Measurements from ENCODE around the gene SLC25A47.

DNA sequence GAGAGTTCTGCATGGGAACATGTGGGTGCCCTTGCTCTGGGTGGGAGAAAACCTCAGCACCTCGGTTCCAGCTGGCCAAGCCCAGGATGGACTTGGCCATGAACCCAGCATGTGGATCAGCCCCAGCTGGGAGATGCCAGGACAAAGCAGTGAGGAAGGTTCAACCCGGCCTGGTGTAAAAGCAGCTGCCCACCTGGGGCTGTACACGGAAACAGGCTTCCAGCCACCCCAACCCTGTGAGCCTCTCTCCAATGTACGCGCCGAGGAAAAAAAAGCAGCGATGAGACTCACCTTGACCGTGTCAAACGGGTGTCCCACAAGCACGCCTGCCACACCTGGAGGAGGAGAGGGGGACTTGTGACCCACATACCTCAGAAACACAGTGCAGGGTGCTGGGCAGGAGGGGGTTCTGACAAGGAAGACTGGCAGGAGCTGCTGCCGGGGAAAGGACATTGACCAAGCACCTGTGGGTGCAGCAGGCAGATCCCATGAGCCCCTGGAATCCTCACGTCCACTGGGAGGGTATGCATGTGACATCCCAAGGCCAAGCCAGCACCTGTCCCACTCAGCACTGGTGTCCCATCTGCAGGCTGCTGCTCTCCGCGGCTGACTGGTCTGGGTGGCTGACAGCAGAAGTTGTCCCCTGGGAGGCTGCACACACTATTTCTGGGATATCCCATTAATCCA lies 24.4 kb upstream of the SLC25A47 start:
- TF ChIP-seq EZH2 (IDR thresholded peaks at IDR 0.05; ENCODE audit: insufficient read depth, poor library complexity, severe bottlenecking): no peak
- TF ChIP-seq EZH2phosphoT487 (IDR thresholded peaks at IDR 0.05; ENCODE audit: insufficient read depth, low read depth): no peak
